Activated gamma-delta T cell treated with anti-CD3 and anti-CD28 coated beads, Interleukin-2, amount 50 U/mL, for 16 hours (primary cell): ENCODE data around the gene IQSEC2.

ENCODE experiments used
- DNase-seq: peaks from one replicate; pipeline ENCODE4 v3.0.0-alpha.2; 2020; ENCODE audit warnings: low read depth

IQSEC2 gene

DNA sequence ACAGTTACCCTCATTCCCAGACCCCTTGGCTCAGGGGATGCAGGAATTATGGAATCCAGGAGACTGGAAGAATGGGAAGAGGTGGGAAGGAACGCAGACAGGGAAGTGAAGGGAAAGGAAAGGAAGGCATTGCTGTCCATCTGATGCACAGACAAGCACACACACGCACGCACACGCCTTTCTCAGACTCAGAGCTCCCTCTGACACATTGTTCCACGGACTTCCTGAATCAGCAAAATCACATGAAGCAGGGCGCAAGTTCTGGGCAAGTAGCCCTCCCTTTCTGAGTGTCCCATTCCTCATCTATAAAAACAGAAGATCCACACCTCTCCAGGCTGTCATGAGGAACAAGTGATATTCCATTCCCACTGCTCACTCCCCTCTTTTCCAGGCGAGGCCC is 13.2 kb downstream of the IQSEC2 start:
- DNase-seq: no peak

DNA sequence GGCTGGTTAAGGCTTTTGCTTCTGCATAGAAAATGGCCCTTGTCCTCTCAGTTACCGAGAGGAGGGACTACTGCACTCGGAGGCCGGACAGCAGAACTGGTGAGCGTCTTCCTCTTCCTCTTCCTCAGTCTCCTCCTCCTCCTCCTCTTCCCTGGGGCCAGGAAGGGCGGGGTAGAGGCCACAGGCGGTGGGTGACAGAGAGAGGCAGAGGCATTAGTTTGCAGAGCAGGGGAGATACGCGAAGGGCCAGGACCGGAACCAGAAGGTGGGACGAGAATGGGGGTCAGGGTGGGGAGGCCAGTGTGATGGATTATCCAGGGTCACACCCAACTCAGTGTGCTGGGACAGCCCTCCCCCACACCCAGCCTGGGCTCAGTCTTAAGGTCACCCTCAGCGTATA is 14.5 kb downstream of the IQSEC2 start:
- DNase-seq: no peak

DNA sequence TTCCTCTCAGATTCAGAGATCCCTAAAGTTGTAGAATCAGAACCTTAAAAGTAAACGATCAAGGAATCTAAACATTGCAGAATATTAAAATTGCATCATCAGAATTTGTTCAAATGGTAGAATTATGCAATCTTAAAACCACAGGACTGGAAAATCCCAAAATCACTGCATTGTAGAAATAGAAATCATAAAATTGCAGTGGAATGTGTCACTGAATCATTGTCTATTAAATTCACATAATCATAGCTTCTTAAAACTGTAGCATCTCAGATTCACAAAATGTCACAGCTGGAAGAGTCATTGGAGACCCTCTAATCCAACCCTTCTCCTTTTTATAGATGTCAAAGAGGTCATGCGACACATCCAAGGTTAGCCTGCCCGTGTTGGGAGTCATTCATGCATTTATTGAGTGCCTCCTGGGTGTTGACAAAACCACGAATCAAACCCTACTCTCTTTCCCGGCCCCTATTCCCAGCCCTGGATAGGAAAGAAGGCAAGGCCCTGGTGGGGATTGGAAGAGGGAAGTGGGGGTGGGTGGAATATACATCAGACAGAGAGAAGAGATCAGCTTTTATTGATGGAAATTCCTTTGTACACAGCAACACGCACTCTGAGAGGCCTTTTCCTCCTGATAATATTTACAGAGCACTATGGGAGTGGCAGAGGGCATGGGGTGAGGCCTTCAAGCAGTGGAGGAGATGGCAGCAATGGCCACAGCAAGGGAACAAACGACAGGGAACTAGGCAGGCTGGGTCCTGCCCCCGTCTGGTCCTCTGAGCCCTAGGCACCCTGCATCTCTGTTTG is 15.4 kb downstream of the IQSEC2 start:
- no peak for DNase-seq

DNA sequence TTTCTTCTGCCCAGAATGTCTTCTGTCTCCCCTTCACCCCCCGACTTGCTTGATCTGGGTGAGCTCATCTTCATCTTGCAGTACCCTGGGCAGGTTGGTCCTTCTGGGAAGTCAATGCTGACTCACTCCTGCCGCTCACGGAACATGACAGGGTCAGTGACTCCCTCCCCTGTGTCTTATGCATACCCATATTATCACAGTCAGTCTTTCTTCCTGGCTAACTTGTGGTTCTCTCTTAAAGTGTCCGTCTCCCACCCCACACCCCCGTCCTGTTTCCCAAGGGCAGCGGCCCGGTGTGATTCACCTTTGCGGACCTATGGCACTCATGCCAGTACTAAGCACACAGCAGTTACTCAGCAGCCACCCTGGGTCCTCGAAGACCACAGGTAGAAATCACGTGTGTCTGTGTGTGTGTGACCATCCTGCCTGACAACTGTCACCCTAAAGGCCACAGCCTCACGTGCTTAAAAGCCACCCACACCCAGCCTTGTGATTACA is 17.7 kb downstream of the IQSEC2 start:
- DNase-seq: peak; percentile 25

DNA sequence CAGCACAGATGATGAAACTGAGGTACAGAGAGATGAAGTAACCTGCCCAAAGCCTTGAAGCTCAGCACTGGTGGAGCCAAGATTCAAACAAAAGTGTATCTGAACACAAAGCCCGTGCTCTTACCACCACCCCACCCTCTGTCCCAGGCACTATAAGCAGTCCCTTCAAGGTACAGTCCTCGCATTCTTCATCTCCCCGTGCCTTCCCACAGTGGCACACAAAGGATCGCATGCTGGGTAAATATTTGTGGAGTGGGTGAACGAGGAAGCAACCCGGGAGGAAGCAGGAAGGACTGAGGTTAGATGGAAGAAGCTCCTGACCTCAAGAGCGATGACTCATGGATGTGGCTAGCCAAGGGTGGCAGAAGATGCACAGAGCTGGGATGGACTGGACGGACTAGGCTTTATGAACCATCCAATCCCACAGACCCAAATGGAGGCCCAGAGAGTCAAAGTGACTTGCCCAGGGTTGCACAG is 18.4 kb downstream of the IQSEC2 start:
- DNase-seq: no peak

DNA sequence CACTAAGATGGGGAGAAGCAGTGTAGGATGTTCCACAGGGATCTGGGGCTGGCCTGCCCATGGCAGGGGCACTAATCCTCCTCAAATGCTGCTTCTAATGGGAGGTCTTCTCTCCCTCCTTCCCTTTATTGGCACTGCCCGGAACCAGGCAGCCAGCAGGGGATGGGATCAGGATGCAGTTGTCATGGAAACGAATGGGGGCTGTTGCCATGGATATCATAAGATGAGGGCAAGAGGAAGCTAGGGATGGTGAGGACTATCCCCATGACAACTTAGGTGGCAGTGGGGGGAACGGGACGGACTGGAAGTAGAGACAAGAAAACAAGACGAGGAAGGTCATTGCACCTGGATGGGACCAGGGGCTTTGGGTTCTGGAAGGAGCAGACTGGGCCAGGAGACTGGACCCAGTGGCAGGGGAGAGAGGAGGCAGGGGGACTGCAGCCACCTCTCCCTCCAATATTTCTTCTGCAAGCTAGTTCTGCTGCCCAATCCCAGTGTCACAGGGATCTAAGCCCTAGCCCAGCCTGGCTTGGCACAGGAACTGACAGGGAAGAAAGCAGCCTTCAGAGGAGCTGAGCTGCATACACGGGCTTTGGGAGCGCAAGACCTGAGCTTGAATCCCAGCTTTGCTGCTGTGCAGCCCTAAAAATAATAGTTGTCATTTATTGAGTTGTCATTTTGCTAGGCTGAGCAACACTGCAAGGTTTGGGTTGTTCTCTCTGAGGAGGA is 19.0 kb downstream of the IQSEC2 start:
- no peak for DNase-seq

DNA sequence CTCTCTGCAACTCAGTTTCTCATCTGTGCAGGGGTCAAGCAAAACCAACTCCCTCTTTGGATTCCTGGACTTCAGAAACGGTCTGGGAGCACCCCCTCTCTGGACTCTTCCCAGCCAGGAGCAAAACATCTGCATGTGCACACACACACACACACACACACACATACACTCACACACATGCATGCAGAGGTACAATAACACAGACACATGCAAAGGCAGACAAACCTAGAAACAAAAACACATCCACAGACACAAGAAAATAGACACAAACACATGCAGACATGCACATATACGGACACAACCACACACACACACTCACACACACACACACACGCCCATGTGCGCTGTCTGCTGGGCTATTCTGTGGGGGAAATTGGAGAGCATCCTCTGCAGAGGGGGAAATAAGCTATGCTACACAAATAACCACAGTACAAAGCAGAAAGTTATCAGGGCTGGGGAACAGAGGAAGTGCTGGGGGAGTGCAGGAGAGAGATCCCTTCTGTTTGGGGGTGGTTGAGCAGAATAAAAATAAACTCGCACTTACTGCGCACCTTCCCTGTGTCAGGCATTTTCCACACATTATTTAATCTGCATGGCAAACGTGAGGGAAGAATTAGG is 19.9 kb downstream of the IQSEC2 start:
- no peak for DNase-seq

DNA sequence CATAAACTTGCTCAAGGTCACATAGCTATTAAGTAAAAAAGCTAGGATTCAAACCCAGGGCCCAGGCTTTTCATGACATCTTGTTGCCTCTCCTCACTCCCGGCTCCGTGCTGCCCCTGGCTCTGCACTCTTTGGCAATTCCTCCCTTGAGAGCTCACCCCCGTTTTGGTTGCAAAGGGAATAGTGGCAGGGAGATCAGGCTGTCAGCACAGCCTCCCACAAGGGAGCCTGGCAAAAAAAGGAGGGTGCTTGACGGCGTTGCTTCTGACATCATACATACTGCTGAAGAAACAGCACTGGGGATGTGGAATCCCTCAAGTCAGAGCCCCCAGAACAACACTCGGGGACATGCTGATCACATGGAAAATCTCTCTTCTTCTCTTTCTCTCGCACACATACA is 20.5 kb downstream of the IQSEC2 start:
- no peak for DNase-seq

DNA sequence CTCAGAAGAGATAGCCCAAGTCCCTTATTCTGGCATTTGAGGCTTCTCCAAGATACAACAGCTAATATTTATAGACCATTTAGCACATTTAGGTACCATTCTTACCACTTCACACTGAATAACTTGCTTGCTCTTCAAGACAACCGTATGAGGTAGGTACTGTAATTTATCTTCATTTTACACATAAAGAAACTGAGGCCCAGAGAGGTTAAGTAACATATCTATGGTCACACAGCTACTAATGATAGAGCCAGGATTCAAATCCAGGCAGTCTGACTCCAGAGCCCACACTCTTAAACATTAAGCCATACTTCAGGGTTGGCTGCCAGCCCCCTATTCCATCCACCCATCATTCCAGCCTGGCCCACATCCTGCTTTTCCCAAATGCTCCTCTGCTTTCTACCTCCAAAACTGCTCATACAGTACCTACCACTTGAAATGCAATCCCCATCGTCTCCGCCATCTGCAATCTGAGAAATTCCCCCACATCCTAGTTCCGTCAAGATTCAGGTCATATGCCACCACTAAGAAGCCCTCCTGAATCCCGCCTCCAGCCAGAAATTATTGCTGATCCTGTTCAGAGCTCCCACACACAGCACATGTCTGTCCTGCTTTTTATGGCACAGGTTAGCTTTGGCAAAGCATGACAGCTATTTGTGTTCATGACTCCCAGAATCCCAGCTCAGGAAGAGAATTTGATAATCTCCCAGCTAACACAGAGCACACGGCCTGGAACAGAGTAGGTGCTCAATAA is 23.5 kb downstream of the IQSEC2 start:
- no peak for DNase-seq

DNA sequence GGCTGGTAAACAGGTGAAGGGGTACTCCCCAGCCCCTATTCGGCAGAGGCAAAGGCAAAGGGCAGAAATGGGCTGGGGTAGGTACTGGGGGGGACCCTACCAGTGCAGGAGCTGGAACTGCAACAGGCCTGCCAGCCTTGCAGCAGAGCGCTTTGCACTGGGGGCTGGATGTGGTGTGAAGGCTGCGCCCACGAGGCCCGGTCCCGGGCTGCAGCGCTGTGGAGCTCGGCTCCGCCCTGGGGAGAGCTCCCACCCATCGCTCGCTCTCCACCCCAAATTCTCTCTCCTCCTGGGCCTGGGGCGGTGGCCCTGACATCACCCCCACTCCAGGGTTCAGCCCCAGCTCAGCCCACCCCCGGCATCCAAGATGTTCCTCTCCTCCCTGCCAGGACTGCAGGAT is 24.2 kb downstream of the IQSEC2 start:
- no peak for DNase-seq

DNA sequence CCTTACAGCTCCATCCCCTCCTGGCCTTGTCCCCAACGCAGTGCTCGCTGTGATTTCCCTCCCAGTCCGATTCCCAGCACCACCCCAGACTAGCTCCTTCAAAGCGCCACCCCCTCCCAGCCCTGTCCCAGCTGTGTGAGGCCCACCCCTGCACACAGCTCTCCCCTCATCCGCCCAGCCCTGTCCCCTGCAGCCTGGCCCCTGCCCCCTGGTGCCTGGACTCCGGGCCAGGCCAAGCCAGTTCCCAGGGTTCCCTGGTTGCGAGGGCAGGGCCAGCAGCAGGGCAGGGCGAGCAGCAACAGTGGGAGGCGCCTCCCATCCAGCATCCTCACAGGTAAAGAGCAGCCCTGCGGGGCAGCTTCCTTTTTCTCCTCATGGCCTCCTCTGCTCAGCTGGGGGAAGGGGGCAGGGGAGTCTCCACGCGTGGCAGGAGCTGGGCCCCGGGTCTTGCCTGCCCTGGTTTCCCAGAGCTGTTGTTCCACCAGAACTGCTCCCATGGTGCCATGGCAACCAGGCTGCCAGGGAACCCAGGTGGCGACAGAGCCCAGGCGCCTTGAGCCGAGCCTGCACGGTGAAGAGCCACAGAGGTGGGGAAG is 24.8 kb downstream of the IQSEC2 start:
- no peak for DNase-seq

DNA sequence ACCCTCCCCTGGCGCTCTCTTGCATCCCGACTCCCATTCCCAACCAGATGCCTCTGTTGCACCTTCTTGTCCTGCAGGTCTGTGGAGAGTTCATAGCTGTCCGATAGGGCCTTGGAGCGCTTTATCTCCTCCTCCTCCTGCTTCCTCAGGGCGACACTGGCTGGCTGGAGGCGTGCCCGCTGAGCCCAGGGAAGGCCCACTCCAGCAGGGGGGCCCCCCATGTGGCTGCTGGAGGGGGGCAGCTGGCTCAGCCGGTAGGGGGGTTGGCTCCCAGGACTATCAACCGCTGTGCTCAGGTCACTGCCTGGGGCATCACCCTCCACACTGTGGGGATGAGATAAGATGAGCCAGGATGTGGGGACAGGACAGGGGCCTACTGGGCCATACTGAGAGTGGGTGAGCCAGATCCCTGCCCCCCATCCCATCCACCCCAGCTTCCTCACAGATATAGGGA is 25.6 kb downstream of the IQSEC2 start:
- no peak for DNase-seq

DNA sequence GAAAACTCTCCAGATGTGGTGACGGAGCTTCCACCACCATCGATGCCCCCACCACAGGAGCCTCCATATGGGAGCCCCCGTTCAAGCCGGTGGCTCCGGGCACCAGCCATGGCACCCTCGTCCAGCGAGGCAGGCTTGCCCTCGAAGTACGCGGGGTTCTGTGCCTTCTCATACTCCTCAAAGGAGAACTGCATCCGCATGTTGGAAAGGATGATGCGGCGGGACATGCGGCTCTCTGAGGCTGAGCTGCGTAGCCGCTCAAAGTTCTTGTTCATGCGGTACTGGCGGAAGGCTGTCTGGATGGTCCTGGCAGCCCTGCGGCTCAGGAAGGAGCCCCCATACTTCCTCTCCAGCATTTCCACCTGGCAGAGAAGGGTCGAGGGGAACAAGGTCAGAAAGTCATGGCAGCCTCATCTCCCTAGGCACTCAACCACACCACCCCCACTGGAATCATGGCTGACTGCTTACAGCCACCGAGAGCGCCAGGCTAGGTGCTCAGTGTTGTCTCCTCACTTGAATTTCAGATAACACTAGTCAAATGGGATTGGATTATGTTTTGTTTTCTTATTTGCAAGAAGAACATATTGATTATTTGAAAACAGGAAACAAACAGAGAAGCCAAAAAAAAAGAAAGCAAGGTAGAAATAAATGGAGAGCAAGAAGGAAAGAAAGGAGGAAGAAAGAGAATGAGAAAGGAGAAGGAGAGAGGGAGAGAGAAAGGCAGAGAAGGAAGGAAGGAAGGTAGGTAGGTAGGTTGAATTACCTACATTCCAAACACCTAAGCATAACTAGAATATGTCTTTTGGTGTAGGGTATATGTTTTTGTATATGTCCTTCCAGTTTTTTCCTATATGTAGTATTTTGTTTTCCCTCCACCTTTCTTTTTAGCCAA is 26.6 kb downstream of the IQSEC2 start:
- DNase-seq: no peak

DNA sequence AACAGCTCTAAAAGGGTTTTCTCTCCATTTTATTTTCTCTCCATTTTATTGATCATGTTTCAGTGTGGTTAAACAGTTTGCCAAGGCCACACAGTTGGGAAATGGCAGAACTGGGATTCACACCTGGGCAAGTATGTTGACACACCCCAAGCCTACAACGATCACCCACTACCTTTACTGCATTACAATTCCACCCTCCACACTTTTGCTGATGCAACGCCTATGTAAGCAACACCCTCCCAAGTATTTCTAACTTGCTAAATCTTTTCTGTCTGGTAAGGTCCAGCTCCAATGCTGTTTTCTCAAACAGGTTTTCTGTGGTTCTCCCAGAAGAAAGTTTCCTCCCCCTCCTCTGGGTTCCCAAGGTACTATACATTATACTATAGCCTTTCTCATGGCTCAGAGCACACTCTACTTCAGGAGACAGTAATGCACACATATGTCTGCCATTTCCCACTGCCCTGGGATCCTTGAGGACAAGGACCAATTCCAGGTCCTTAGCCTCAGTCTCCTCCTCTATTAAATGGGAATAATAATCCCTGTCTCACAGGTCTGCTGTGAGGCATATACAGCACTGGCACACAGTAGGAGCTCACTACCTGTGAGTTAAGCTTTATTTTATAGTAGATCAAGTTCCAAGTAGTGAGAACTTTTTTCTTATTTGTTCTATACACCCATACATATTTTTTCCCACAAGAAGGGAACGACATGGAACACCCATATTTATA is 27.9 kb downstream of the IQSEC2 start:
- no peak for DNase-seq

DNA sequence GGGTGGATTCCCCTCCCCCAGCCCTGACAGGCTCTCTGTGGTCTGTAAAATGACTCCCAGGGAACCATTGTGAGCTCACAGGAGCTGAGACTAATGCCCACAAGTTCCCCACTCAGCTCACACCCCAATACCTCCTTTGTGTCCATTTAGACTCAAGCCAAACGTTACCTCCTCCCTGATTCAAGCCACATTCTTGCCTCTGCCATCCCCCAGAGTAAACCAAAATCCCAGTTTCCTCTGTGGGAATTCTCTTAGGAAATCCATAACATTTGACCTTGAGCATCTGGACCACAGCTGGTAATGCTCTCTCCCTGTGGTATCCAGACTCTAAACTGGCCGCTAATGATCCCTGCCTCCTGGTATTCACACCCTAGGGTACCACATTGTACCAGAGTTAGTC is 30.1 kb downstream of the IQSEC2 start:
- DNase-seq: no peak

DNA sequence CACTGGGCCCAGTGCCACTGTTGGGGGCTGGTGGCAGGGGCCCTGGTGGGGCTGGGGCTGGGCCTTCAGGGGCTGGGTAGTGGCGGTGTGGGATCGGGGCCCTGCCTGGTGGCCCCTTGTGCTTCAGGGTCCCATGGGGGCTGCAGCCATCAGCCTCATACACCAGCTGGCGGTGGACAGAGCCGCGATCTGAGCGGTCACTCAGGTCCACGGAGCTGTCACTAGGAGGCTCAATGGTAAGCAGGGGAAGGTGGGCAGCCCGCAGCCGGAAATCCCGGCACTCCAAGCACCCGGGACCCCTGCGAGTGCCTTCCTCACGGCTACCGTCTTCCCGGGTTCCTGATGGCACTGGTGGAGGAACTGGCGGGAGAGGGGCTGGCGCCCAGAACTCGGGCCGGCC is 30.8 kb downstream of the IQSEC2 start:
- DNase-seq: no peak

DNA sequence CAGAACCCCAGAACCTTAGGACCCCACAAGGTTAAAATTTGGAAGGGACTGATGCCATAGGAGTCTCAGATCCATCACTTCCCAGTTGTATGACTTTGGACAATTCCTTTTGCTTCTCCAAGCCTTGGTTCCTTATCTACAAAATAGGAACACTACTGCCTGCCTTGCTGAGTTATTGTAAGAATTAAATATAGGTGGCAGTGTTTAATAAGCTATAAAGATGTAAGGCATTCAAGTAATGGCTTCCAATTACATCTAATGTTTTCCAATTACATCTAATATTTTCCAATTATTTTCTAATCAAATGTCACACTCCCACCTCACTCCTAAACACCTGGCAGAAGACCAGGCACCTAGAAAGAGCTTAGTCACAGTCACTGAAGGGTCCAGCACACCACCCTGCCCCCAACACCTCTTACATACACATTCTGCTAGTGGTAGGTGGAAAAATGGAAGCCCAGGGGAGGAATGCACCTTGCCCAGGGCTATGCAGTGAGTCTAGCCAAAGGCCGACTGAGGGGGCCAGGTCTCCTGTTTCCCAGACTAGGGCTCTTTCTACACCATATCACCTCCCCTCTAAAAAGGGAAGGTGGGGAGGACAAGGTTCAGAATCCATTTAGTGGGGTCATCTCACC is 31.9 kb downstream of the IQSEC2 start:
- DNase-seq: no peak

DNA sequence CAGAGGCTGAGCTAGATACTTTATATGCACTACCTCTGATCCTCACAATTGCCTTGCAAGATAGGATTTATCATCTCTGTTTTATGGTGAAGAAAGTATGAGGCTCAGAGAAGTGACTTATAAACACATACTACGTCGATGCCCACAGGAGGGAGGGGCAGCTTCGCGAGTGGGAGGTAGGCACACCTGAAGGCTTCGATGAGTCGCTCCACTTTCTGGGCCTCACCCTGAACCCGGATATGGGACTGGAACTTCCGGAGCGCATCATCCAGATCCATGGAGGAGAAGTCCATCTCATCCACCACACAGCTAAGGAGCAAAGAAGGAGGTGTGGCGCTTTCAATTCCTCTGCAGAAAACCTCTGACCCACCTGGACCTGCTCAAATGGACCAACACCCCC is 33.5 kb downstream of the IQSEC2 start:
- DNase-seq: no peak

DNA sequence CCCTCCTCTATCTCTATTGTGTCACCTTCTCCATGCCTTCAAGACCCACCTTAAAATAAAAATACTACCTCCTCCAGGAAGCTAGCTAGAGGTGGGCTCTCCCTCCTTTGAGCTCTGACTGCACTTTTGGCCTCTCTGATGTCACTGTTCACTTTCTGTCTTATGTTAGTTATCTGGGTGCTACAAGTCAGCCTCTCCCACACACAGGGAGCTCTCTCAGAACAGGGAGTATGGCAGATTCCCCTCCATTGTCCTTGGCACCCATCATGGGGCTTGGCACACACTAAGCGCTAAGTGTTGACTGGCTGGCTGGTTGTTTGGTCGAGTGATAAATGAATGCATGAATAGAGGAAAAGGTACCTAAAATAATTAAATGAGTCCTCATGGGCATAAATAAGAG is 35.2 kb downstream of the IQSEC2 start:
- no peak for DNase-seq
